Loucy (cell line): ENCODE data around the gene DUSP18.

Source experiments
- H2AFZ ChIP-seq: fragments of 200-600 bp; sonication (generic); 2 replicates; pipeline ENCODE4 v1.6.0; 2016; ENCODE audit warnings: antibody characterized with exemption, mild to moderate bottlenecking, low read length, moderate library complexity
- H3F3A ChIP-seq: fragments of 200-600 bp; 2 replicates; pipeline ENCODE4 v1.6.0; 2016; ENCODE audit warnings: antibody characterized with exemption, low read depth, mild to moderate bottlenecking
- H3K27me3 ChIP-seq: fragments of 200-600 bp; sonication (generic); 2 replicates; pipeline ENCODE4 v1.6.1; 2014; ENCODE audit warnings: low read length, mild to moderate bottlenecking; ENCODE audit not compliant: insufficient read depth, poor library complexity, severe bottlenecking
- H3K36me3 ChIP-seq: fragments of 200-600 bp; sonication (generic); 2 replicates; pipeline ENCODE4 v1.6.1; 2016; ENCODE audit warnings: low read length; ENCODE audit not compliant: insufficient read depth
- H3K4me1 ChIP-seq: fragments of 200-600 bp; sonication (generic); 2 replicates; pipeline ENCODE4 v1.5.1; 2014; ENCODE audit warnings: low read length, mild to moderate bottlenecking; ENCODE audit not compliant: insufficient read depth, poor library complexity, severe bottlenecking
- H3K4me2 ChIP-seq: fragments of 200-600 bp; sonication (generic); 2 replicates; pipeline ENCODE4 v1.6.0; 2014; ENCODE audit warnings: antibody characterized with exemption, low read length, low read depth, mild to moderate bottlenecking; ENCODE audit not compliant: poor library complexity, severe bottlenecking
- H3K4me3 ChIP-seq: fragments of 200-600 bp; sonication (generic); 2 replicates; pipeline ENCODE4 v1.5.1; 2014; ENCODE audit warnings: low read length, mild to moderate bottlenecking, mixed read lengths; ENCODE audit not compliant: poor library complexity, severe bottlenecking
- H3K79me2 ChIP-seq: fragments of 200-600 bp; sonication (generic); 2 replicates; pipeline ENCODE4 v1.6.1; 2014; ENCODE audit warnings: low read length; ENCODE audit not compliant: insufficient read depth
- H3K9ac ChIP-seq: fragments of 200-600 bp; sonication (generic); 2 replicates; pipeline ENCODE4 v1.6.0; 2014; ENCODE audit warnings: mild to moderate bottlenecking, low read depth, low read length, moderate library complexity; ENCODE audit not compliant: poor library complexity, severe bottlenecking
- H3K9me2 ChIP-seq: fragments of 200-600 bp; sonication (generic); replicated peaks from 2 replicates; pipeline ENCODE4 v1.6.1; 2016; ENCODE audit warnings: low read depth, low read length, mixed read lengths
- H3K9me3 ChIP-seq: fragments of 200-600 bp; sonication (generic); 2 replicates; pipeline ENCODE4 v1.6.1; 2014; ENCODE audit warnings: mild to moderate bottlenecking, antibody characterized with exemption, low read length, low read depth; ENCODE audit not compliant: insufficient read depth
- H4K20me1 ChIP-seq: fragments of 200-600 bp; sonication (generic); 2 replicates; pipeline ENCODE4 v1.6.0; 2014; ENCODE audit warnings: antibody characterized with exemption, low read length, mild to moderate bottlenecking; ENCODE audit not compliant: insufficient read depth, poor library complexity, severe bottlenecking
- EZH2phosphoT487 ChIP-seq: fragments of 200-600 bp; IDR thresholded peaks from 2 replicates; pipeline ENCODE4 v1.6.1; 2018; ENCODE audit warnings: antibody characterized with exemption, mild to moderate bottlenecking, moderate library complexity, borderline replicate concordance
- TF ChIP-seq, protein P1 (sequence below): fragments of 200-600 bp; sonication (generic); conservative IDR thresholded peaks from 2 replicates; pipeline ENCODE4 v1.5.1; 2014; ENCODE audit warnings: mild to moderate bottlenecking, antibody characterized with exemption, low read length

DUSP18 gene

DNA sequence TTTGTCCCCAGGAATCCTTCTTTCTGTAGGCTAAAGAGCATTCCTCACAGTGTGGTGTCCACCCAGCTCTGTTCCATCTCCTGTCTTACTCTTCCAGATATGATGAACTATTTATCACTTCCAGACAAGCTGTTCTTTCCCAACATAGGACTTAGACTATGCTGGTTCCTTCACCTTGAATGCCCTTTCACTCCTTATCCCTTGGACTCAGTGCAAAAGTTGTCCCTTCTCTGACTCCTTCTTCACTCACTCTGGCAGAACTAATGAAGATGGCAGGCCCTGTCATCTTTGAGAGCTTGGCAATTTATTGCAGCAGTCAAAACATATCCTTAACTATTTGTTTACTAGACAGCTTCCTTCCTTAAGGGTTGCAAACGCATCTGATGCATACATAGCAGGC, 23.5 kb upstream of the DUSP18 start:
- no peaks in the 10 kb centered on the region for H3K4me1 ChIP-seq
- no peak overlapping the region for H2AFZ ChIP-seq
- no peaks in the 10 kb centered on the region for H3F3A ChIP-seq
- TF ChIP-seq EZH2phosphoT487 = no peak
- TF ChIP-seq, protein P1, sequence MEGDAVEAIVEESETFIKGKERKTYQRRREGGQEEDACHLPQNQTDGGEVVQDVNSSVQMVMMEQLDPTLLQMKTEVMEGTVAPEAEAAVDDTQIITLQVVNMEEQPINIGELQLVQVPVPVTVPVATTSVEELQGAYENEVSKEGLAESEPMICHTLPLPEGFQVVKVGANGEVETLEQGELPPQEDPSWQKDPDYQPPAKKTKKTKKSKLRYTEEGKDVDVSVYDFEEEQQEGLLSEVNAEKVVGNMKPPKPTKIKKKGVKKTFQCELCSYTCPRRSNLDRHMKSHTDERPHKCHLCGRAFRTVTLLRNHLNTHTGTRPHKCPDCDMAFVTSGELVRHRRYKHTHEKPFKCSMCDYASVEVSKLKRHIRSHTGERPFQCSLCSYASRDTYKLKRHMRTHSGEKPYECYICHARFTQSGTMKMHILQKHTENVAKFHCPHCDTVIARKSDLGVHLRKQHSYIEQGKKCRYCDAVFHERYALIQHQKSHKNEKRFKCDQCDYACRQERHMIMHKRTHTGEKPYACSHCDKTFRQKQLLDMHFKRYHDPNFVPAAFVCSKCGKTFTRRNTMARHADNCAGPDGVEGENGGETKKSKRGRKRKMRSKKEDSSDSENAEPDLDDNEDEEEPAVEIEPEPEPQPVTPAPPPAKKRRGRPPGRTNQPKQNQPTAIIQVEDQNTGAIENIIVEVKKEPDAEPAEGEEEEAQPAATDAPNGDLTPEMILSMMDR = no peak
- H3K9me3 ChIP-seq = no peaks in the 10 kb centered on the region
- H3K9ac ChIP-seq = no peak overlapping the region
- no peaks in the 10 kb centered on the region for H3K27me3 ChIP-seq
- H3K79me2 ChIP-seq = no peaks in the 10 kb centered on the region
- no peaks in the 10 kb centered on the region for H3K36me3 ChIP-seq
- no peaks in the 10 kb centered on the region for H4K20me1 ChIP-seq
- H3K4me2 ChIP-seq = no peak overlapping the region
- H3K4me3 ChIP-seq = no peak overlapping the region
- H3K9me2 ChIP-seq = no peaks in the 10 kb centered on the region

DNA sequence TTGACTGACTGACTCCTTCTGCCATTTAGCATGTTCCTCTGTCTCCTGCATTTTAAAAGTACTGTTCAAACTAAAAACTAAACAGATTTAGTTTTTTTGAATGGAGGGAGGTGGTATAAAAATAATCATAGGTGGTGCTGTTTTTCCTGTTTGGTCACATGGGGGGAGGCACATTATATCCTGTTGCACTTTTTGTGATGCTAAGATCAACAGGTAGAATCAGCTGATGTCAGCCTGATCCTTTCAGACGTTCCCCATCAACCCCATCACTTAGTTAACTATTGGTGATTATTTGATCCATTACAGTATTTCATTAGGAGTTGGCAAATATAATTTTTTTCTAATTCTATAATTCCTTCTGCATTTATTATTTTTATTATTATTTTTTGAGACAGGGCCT, 21.9 kb upstream of the DUSP18 start:
- no peak overlapping the region for H3K4me3 ChIP-seq
- TF ChIP-seq EZH2phosphoT487 = no peak
- TF ChIP-seq, protein P1 = no peak

DNA sequence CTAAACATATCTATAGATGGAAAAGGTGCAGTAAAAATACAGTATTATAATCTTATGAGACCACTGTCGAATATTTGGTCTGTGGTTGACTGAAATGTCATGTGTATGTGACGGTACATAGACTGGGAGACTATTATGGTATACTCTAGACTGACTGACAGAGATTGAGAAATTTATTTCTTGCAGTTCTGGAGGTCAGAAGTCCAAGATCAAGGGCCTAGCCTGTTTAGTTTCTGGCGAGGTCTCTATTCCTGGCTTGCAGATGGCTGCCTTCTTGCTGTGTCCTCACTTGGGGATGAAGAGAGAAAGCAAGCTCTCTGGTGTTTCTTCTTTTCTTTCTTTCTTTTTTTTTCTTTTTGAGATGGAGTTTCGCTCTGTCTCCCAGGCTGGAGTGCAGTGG, 19.7 kb upstream of the DUSP18 start:
- H3K4me3 ChIP-seq = no peak overlapping the region
- H3K27me3 ChIP-seq = no peaks in the 10 kb centered on the region
- no peaks in the 10 kb centered on the region for H4K20me1 ChIP-seq
- H2AFZ ChIP-seq = no peak overlapping the region
- no peaks in the 10 kb centered on the region for H3K4me1 ChIP-seq
- H3K4me2 ChIP-seq = no peak overlapping the region
- H3K9me2 ChIP-seq = no peaks in the 10 kb centered on the region
- H3K9ac ChIP-seq = no peak overlapping the region
- TF ChIP-seq EZH2phosphoT487 = no peak
- TF ChIP-seq, protein P1 = no peak
- H3K9me3 ChIP-seq = no peaks in the 10 kb centered on the region
- H3F3A ChIP-seq = no peaks in the 10 kb centered on the region
- H3K79me2 ChIP-seq = no peaks in the 10 kb centered on the region
- H3K36me3 ChIP-seq = no peaks in the 10 kb centered on the region

More for the DNA sequence above, 21.9 kb upstream of the DUSP18 start:
- Histone ChIP-seq H4K20me1 (no peaks in the 10 kb centered on the region), H3K9me2 (no peaks in the 10 kb centered on the region), H3K27me3 (no peaks in the 10 kb centered on the region), H3K9ac (no peak overlapping the region), H3K36me3 (no peaks in the 10 kb centered on the region), H3K9me3 (no peaks in the 10 kb centered on the region), H3K79me2 (no peaks in the 10 kb centered on the region), H2AFZ (no peak overlapping the region), H3K4me1 (no peaks in the 10 kb centered on the region), H3F3A (no peaks in the 10 kb centered on the region), H3K4me2 (no peak overlapping the region)
